ENCODE measurements around the gene VPS13A.

DNA sequence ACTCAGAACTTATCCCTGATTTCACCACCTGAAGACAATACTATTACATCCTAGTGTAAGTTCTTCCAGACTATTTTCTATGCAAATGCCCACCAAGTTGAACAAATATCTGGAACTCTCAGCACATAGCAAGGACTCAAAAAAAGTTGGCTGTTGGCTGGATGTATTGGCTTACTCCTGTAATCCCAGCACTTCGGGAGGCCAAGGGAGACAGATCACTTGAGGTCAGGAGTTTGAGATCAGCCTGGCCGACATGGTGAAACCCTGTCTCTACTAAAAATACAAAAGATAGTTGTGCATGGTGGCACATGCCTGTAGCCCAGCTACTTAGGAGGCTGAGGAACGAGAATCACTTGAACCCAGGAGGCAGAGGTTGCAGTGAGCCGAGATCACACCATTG, 15.0 kb upstream of the VPS13A start:
- TF ChIP-seq, protein P1, sequence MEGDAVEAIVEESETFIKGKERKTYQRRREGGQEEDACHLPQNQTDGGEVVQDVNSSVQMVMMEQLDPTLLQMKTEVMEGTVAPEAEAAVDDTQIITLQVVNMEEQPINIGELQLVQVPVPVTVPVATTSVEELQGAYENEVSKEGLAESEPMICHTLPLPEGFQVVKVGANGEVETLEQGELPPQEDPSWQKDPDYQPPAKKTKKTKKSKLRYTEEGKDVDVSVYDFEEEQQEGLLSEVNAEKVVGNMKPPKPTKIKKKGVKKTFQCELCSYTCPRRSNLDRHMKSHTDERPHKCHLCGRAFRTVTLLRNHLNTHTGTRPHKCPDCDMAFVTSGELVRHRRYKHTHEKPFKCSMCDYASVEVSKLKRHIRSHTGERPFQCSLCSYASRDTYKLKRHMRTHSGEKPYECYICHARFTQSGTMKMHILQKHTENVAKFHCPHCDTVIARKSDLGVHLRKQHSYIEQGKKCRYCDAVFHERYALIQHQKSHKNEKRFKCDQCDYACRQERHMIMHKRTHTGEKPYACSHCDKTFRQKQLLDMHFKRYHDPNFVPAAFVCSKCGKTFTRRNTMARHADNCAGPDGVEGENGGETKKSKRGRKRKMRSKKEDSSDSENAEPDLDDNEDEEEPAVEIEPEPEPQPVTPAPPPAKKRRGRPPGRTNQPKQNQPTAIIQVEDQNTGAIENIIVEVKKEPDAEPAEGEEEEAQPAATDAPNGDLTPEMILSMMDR (IDR thresholded peaks at IDR 0.05) = no peak
- TF ChIP-seq POLR2A (IDR thresholded peaks at IDR 0.05) (no peak), EP300 (IDR thresholded peaks at IDR 0.05) (no peak)

Measured in tibial nerve (tissue), 4 donors.